Hepatocyte (in vitro differentiated cells): ENCODE measurements around the gene LDHB.

ENCODE experiments used
- EZH2 ChIP-seq: fragments of 200-600 bp; sonication (generic); IDR thresholded peaks from 2 replicates; pipeline ENCODE4 v1.6.1; 2016; ENCODE audit warnings: antibody characterized with exemption, mild to moderate bottlenecking, borderline replicate concordance
- EZH2phosphoT487 ChIP-seq: fragments of 200-600 bp; sonication (generic); IDR thresholded peaks from one replicate; pipeline ENCODE4 v1.6.1; 2018; ENCODE audit warnings: antibody characterized with exemption, mild to moderate bottlenecking, low read depth, moderate library complexity; ENCODE audit not compliant: unreplicated experiment, severe bottlenecking
- TF ChIP-seq, protein P1 (sequence below): fragments of 200-600 bp; sonication (generic); IDR thresholded peaks from 2 replicates; pipeline ENCODE4 v1.5.1; 2016; ENCODE audit warnings: antibody characterized with exemption, mild to moderate bottlenecking; ENCODE audit not compliant: poor library complexity

DNA sequence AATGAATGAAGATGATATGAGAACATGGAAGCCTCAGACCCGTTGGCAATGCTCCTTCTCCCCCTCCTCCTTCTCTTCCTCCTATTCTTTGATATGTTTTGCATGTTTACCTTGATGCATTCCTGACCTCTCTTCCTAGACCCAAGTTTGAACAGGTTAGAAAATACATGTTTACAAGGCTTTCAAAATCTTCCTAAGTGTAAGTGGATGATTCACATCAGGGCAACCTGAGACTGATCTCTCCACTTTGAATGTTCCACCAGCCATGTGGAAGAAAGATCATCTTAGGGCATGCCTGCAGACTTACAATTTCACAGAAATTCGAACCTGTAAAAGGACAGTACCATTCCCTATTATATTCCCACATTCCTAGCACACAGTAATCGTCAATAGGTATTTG is 18.0 kb upstream of the LDHB start:
- TF ChIP-seq, protein P1, sequence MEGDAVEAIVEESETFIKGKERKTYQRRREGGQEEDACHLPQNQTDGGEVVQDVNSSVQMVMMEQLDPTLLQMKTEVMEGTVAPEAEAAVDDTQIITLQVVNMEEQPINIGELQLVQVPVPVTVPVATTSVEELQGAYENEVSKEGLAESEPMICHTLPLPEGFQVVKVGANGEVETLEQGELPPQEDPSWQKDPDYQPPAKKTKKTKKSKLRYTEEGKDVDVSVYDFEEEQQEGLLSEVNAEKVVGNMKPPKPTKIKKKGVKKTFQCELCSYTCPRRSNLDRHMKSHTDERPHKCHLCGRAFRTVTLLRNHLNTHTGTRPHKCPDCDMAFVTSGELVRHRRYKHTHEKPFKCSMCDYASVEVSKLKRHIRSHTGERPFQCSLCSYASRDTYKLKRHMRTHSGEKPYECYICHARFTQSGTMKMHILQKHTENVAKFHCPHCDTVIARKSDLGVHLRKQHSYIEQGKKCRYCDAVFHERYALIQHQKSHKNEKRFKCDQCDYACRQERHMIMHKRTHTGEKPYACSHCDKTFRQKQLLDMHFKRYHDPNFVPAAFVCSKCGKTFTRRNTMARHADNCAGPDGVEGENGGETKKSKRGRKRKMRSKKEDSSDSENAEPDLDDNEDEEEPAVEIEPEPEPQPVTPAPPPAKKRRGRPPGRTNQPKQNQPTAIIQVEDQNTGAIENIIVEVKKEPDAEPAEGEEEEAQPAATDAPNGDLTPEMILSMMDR = no peak
- TF ChIP-seq EZH2phosphoT487 (no peak), EZH2 (no peak)
